Lung (tissue), 12 donors: ENCODE results near the gene CEP162. TPM values are rescaled to one million over a fixed set of nuclear protein-coding genes. Genes with fewer than 3 reads are reported as not detected.
"Not testable (repeated sequence)": the region's sequence is repeated elsewhere in the genome, so short reads cannot be mapped to it uniquely, and the experiment has no call there.

Source experiments
- ATAC-seq: fragments of 200-7000 bp; cut with Tn5 transposase; one replicate; pipeline ENCODE4 v1.9.1; 2020; ENCODE audit warnings: moderate number of reproducible peaks; ENCODE audit not compliant: insufficient read depth, low FRiP score
- DNase-seq, 3 donors: peaks; one replicate each; pipeline ENCODE4 v3.0.0-alpha.2; 2013 to 2017
- H3K27ac ChIP-seq, 2 donors: one replicate each; pipeline ENCODE4 v1.5.1; 2013; ENCODE audit warnings: mild to moderate bottlenecking in 2 of 2, moderate library complexity in 2 of 2, control low read depth in 1 of 2, inconsistent platforms in 1 of 2, low read depth in 1 of 2, low read length in 1 of 2
- H3K27me3 ChIP-seq, 3 donors: one replicate each; pipeline ENCODE4 v1.5.1; 2013; ENCODE audit warnings: low read length in 2 of 3; ENCODE audit not compliant: control insufficient read depth in 3 of 3, insufficient read depth in 3 of 3
- H3K36me3 ChIP-seq, 4 donors: one replicate each; pipeline ENCODE4 v1.5.1; 2013; ENCODE audit warnings: low read length in 4 of 4, mild to moderate bottlenecking in 1 of 4, moderate library complexity in 1 of 4; ENCODE audit not compliant: control insufficient read depth in 4 of 4, insufficient read depth in 4 of 4
- H3K4me1 ChIP-seq, 5 donors: one replicate each; pipeline ENCODE4 v1.5.1; 2013; ENCODE audit warnings: low read length in 5 of 5, mild to moderate bottlenecking in 2 of 5, moderate library complexity in 1 of 5; ENCODE audit not compliant: control insufficient read depth in 5 of 5, insufficient read depth in 5 of 5
- H3K4me3 ChIP-seq: one replicate; pipeline ENCODE4 v1.5.1; 2013; ENCODE audit warnings: mild to moderate bottlenecking, control low read depth, moderate library complexity
- H3K9ac ChIP-seq, 2 donors: one replicate each; pipeline ENCODE4 v1.5.1; 2013; ENCODE audit warnings: low read length in 2 of 2, control low read depth in 1 of 2; ENCODE audit not compliant: insufficient read depth in 1 of 2
- H3K9me3 ChIP-seq, 4 donors: one replicate each; pipeline ENCODE4 v1.5.1; 2013; ENCODE audit warnings: low read length in 3 of 4, mild to moderate bottlenecking in 1 of 4, moderate library complexity in 1 of 4; ENCODE audit not compliant: control insufficient read depth in 4 of 4, insufficient read depth in 3 of 4
- WGBS, 2 donors: extraction: QIAGEN DNeasy Blood & Tissue Kit; methylation state at CpG; one replicate each; pipeline ENCODE4 v1.1.7; 2013; 5-methylcytosine and 5-hydroxymethylcytosine counted together
- polyA plus RNA-seq, 2 donors: library from polyadenylated mRNA; stranded (reverse); fragments of 200-250 nt; gene quantifications; one replicate each; pipeline ENCODE4 v1.2.1, GENCODE V29; 2013
- total RNA-seq, 2 donors: library from RNA; depleted of rRNA in 1 of 2; stranded (reverse); fragments of >200 nt in 1 of 2; gene quantifications; one replicate each; pipeline ENCODE4 v1.2.1, GENCODE V29; 2014 to 2021
- TF ChIP-seq, protein P1 (sequence below): IDR thresholded peaks from 2 replicates; pipeline ENCODE4 v1.5.1; 2012; ENCODE audit warnings: mild to moderate bottlenecking; ENCODE audit errors: control extremely low read depth, extremely low read depth
- donor health status: control.
- donor health status: control.
- donor health status: Bipolar disorder and iron deficiency.
- donor health status: healthy.
- donor health status: DM: yes; HTN: yes; CAD: no.

The CEP162 gene
- total and polyA plus RNA-seq, 4 donors = 4.3 to 25.6 (median 8.7) TPM

DNA sequence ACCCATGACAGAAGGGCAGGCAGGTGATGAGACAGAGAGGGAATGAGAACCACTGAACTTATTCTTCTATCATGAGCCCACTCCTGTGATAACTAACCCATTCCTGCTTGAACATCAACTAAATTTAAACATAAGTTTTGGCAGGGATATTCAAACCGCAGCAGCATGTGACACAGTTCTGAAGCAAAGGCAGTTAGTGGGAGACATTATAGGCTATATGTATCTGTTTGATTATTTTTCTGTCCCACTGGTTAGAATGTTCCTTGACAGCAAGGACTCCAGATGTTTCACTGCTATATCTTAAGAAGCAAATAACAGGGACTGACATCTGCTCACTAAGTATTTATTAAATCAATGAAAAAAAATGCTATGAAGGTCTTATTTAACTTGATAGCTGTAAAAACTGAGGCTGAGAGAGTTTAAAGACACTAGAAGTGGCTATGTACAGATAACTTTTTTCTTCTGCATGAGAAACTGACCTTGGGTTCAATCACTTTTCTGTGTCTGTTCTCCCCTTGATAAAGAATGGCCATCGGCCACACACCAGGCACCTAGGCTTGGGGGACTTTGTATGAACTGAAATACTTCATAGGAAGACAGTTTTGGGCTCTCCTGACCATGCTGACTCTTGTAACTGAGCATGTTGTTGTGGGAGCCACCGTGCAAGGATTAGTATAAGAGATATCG is 90.9 kb downstream of the CEP162 start:
- Histone ChIP-seq H3K4me3 (no peak overlapping the region), H3K9me3 (peaks cover 0 to 6% (median 2%) of the 10 kb centered on the region in 4 donors), H3K4me1 (no peaks in the 10 kb centered on the region), H3K36me3 (peaks cover 2 to 8% (median 6%) of the 10 kb centered on the region in 4 donors), H3K9ac (no peak overlapping the region), H3K27me3 (no peaks in the 10 kb centered on the region), H3K27ac (no peak overlapping the region)
- 94 to 96% methylated on average over 4 of the region's 4 CpGs for WGBS, 2 donors
- TF ChIP-seq, protein P1, sequence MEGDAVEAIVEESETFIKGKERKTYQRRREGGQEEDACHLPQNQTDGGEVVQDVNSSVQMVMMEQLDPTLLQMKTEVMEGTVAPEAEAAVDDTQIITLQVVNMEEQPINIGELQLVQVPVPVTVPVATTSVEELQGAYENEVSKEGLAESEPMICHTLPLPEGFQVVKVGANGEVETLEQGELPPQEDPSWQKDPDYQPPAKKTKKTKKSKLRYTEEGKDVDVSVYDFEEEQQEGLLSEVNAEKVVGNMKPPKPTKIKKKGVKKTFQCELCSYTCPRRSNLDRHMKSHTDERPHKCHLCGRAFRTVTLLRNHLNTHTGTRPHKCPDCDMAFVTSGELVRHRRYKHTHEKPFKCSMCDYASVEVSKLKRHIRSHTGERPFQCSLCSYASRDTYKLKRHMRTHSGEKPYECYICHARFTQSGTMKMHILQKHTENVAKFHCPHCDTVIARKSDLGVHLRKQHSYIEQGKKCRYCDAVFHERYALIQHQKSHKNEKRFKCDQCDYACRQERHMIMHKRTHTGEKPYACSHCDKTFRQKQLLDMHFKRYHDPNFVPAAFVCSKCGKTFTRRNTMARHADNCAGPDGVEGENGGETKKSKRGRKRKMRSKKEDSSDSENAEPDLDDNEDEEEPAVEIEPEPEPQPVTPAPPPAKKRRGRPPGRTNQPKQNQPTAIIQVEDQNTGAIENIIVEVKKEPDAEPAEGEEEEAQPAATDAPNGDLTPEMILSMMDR = no peak
- ATAC-seq = no peak
- DNase-seq = no peak

DNA sequence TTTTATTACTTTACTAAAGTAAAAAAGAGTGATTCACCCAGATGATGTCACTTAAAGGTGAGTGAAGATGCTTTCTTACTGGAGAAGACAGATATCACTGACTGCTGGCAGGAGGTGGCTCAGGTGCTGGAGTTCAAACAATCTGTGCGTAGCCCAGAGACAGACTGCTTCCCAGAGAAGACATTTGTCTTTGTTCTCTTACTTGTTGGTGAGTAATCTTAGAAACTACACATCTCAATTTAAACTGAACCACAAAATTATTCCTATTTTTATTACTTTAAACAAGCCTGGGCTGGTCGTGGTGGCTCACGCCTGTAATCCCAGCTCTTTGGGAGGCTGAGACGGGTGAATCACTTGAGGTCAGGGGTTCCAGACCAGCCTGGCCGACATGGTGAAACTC is 92.2 kb downstream of the CEP162 start:
- TF ChIP-seq, protein P1 = no peak
- no peak overlapping the region for H3K27ac ChIP-seq

DNA sequence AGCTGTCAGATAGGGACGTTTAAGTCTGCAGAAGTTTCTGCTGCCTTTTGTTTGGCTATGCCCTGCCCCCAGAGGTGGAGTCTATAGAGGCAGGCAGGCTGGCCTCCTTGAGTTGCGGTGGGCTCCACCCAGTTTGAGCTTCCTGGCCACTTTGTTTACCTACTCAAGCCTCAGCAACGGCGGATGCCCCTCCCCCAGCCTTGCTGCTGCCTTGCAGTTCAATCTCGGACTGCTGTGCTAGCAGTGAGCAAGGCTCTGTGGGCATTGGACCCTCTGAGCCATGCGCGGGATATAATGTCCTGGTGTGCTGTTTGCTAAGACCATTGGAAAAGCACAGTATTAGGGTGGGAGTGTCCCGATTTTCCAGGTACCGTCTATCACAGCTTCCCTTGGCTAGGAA is 94.1 kb downstream of the CEP162 start:
- 93 to 94% methylated on average over 9 of the region's 9 CpGs for WGBS, 2 donors
- not testable (repeated sequence) for DNase-seq, H3K9ac ChIP-seq

More for the DNA sequence above, 92.2 kb downstream of the CEP162 start:
- Histone ChIP-seq H3K9me3 (peaks cover 0 to 6% (median 2%) of the 10 kb centered on the region in 4 donors), H3K36me3 (peaks cover 2 to 8% (median 4%) of the 10 kb centered on the region in 4 donors), H3K4me3 (no peak overlapping the region), H3K4me1 (no peaks in the 10 kb centered on the region), H3K9ac (no peak overlapping the region), H3K27me3 (no peaks in the 10 kb centered on the region)
- DNase-seq (no peak), ATAC-seq (no peak)
- WGBS, 2 donors = 96 to 97% methylated on average over 5 of the region's 5 CpGs

DNA sequence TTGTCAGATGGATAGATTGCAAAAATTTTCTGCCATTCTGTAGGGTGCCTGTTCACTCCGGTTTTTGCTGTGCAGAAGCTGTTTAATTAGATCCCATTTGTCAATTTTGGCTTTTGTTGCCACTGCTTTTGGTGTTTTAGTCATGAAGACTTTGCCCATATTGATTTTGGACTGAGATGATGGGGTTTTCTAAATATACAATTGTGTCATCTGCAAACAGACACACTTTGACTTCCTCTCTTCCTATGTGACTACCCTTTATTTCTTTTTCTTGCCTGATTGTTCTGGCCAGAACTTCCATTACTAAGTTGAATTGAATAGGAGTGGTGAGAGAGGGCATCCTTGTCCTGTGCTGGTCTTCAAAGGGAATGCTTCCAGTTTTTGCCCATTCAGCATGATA is 97.9 kb downstream of the CEP162 start:
- H3K9me3 ChIP-seq, H3K4me3 ChIP-seq, H3K4me1 ChIP-seq, H3K27ac ChIP-seq, H3K9ac ChIP-seq, ATAC-seq, H3K27me3 ChIP-seq, DNase-seq: not testable (repeated sequence)
- WGBS, 2 donors = 95% methylated on average over 1 of the region's 1 CpG
- H3K36me3 ChIP-seq = peaks cover 3 to 12% (median 6%) of the 10 kb centered on the region in 4 donors

More for the DNA sequence above, 94.1 kb downstream of the CEP162 start:
- H3K27me3 ChIP-seq, H3K4me3 ChIP-seq, H3K36me3 ChIP-seq, H3K9me3 ChIP-seq, H3K4me1 ChIP-seq, H3K27ac ChIP-seq, ATAC-seq: not testable (repeated sequence)
